ENCODE measurements around the gene TUBA1B.
"Not testable (repeated sequence)": the region's sequence is repeated elsewhere in the genome, so short reads cannot be mapped to it uniquely, and the experiment has no call there.

- not testable (repeated sequence) for TF ChIP-seq POLR2A (IDR thresholded peaks at IDR 0.05; ENCODE audit: low read length); GATA1 (IDR thresholded peaks at IDR 0.05; ENCODE audit: low read depth, low read length)
Measured at GRCh38 chr12:49161901-49162300, 30.7 kb upstream of the TUBA1B start.
